Ishikawa (cell line): Measurements from ENCODE around the gene ATP1B4.

ENCODE experiments used
- EGR1 ChIP-seq: IDR thresholded peaks from 2 replicates; pipeline ENCODE4 v1.6.1; 2012
- FOXM1 ChIP-seq: IDR thresholded peaks from 2 replicates; pipeline ENCODE4 v1.6.1; 2012; ENCODE audit warnings: low read depth, borderline replicate concordance
- YY1 ChIP-seq: IDR thresholded peaks from 2 replicates; pipeline ENCODE4 v1.6.1; 2012; ENCODE audit warnings: low read depth
- ZBTB7A ChIP-seq: IDR thresholded peaks from 2 replicates; pipeline ENCODE4 v1.6.1; 2012; ENCODE audit warnings: low read depth
- TF ChIP-seq, protein P1 (sequence below): IDR thresholded peaks from 2 replicates; pipeline ENCODE4 v1.6.1; 2012; ENCODE audit warnings: low read depth, mild to moderate bottlenecking

DNA sequence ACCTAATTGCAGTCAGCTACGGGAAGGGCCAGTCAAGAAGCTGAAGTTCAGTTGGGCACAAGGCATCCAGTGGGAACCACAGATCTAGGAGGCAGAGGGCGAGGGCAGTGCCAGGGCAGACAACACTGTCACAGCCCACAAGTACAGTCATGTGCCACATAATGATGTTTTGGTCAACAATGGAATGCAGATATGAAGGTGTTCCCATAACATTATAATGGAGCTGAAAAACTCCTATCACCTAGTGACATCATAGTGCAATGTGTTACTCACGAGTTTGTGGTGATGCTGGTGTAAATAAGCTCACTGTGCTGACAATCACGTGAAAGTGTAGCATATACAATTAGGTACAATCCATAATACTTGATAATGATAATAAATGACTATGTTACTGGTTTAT is 46.1 kb upstream of the ATP1B4 start:
- TF ChIP-seq YY1, result no peak
- TF ChIP-seq, protein P1, sequence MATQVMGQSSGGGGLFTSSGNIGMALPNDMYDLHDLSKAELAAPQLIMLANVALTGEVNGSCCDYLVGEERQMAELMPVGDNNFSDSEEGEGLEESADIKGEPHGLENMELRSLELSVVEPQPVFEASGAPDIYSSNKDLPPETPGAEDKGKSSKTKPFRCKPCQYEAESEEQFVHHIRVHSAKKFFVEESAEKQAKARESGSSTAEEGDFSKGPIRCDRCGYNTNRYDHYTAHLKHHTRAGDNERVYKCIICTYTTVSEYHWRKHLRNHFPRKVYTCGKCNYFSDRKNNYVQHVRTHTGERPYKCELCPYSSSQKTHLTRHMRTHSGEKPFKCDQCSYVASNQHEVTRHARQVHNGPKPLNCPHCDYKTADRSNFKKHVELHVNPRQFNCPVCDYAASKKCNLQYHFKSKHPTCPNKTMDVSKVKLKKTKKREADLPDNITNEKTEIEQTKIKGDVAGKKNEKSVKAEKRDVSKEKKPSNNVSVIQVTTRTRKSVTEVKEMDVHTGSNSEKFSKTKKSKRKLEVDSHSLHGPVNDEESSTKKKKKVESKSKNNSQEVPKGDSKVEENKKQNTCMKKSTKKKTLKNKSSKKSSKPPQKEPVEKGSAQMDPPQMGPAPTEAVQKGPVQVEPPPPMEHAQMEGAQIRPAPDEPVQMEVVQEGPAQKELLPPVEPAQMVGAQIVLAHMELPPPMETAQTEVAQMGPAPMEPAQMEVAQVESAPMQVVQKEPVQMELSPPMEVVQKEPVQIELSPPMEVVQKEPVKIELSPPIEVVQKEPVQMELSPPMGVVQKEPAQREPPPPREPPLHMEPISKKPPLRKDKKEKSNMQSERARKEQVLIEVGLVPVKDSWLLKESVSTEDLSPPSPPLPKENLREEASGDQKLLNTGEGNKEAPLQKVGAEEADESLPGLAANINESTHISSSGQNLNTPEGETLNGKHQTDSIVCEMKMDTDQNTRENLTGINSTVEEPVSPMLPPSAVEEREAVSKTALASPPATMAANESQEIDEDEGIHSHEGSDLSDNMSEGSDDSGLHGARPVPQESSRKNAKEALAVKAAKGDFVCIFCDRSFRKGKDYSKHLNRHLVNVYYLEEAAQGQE, result no peak
- no peak for TF ChIP-seq ZBTB7A
- no peak for TF ChIP-seq FOXM1
- TF ChIP-seq EGR1, result no peak
